ENCODE results near the gene MLLT10.

GRCh38 chr10:21757185-21757901 is 223.3 kb downstream of the MLLT10 start:
- TF ChIP-seq CTCF (IDR thresholded peaks at IDR 0.05) = no peak
- TF ChIP-seq POLR2A (IDR thresholded peaks at IDR 0.05) = no peak

All from adrenal gland (tissue), 5 donors.